ENCODE measurements around the gene HP1BP3.
"Not testable (repeated sequence)": the region's sequence is repeated elsewhere in the genome, so short reads cannot be mapped to it uniquely, and the experiment has no call there.

The HP1BP3 gene

GRCh38 chr1:20726932-20727745 is 60.0 kb downstream of the HP1BP3 start:
- no peak for DNase-seq (ENCODE audit: low read depth)

- no peak for DNase-seq (ENCODE audit: low read depth)
Measured at GRCh38 chr1:20726118-20726911, 60.8 kb downstream of the HP1BP3 start.

GRCh38 chr1:20725189-20726117 is 61.7 kb downstream of the HP1BP3 start:
- no peak for DNase-seq (ENCODE audit: low read depth)

- DNase-seq (ENCODE audit: low read depth) = no peak
Measured at GRCh38 chr1:20724364-20725188, 62.5 kb downstream of the HP1BP3 start.

GRCh38 chr1:20723537-20724363 is 63.4 kb downstream of the HP1BP3 start:
- no peak for DNase-seq (ENCODE audit: low read depth)

- DNase-seq (ENCODE audit: low read depth) = no peak
Measured at GRCh38 chr1:20723159-20723536, 64.0 kb downstream of the HP1BP3 start.

GRCh38 chr1:20721117-20722061 is 65.7 kb downstream of the HP1BP3 start:
- no peak for DNase-seq (ENCODE audit: low read depth)

- DNase-seq (ENCODE audit: low read depth) = no peak
Measured at GRCh38 chr1:20720631-20721091, 66.4 kb downstream of the HP1BP3 start.

GRCh38 chr1:20719871-20720620 is 67.1 kb downstream of the HP1BP3 start:
- DNase-seq (ENCODE audit: low read depth) = no peak

GRCh38 chr1:20719261-20719660 is 67.8 kb downstream of the HP1BP3 start:
- no peak for DNase-seq (ENCODE audit: low read depth)

- not testable (repeated sequence) for DNase-seq (ENCODE audit: low read depth)
Measured at GRCh38 chr1:20718343-20718882, 68.7 kb downstream of the HP1BP3 start.

GRCh38 chr1:20717452-20718342 is 69.4 kb downstream of the HP1BP3 start, which contains the start of gene KIF17:
Gene KIF17, minus strand, starts transcription at chr1:20718007. Its CDS starts 301 bp downstream, at chr1:20717706.
- DNase-seq (ENCODE audit: low read depth) = peak; percentile 56

- no peak for DNase-seq (ENCODE audit: low read depth)
Measured at GRCh38 chr1:20716232-20716631, 70.9 kb downstream of the HP1BP3 start.

- no peak for DNase-seq (ENCODE audit: low read depth)
Measured at GRCh38 chr1:20715406-20715805, 71.7 kb downstream of the HP1BP3 start.

- DNase-seq (ENCODE audit: low read depth) = no peak
Measured at GRCh38 chr1:20713440-20713839, 73.7 kb downstream of the HP1BP3 start.

- DNase-seq (ENCODE audit: low read depth) = no peak
Measured at GRCh38 chr1:20712215-20712577, 74.9 kb downstream of the HP1BP3 start.
